Left colon (tissue), 2 donors: ENCODE measurements around the gene RRAS. TPM values are rescaled to one million over a fixed set of nuclear protein-coding genes. Genes with fewer than 3 reads are reported as not detected.

ENCODE experiments used
- ATAC-seq: fragments of 200-7000 bp; cut with Tn5 transposase; one replicate; pipeline ENCODE4 v1.9.1; 2020; ENCODE audit warnings: mild to moderate bottlenecking, moderate library complexity
- DNase-seq, 2 donors: peaks; one replicate each; pipeline ENCODE4 v3.0.0-alpha.2; 2020
- intact Hi-C, 2 donors: fragments of 100-400 bp; cut with DNase I in 1 of 2; cut with micrococcal nuclease in 1 of 2; formaldehyde crosslinking; loops; one replicate each; pipeline versions ENCODE4 v1.11.2 to v1.14.0; 2022; cut with DNase I, micrococcal nuclease
- total RNA-seq, 2 donors: library from RNA; stranded (reverse); fragmentation: NEBNext Ultra II Directional; extraction: Animal tissue kit (Norgen Biotek cat#: 25700); gene quantifications; one replicate each; pipeline ENCODE4 v1.2.1, GENCODE V29; 2021
- donor health status: DM: no; HTN: no; CAD: no.
- donor health status: DM: yes; HTN: yes; CAD: no.

Gene RRAS
- total RNA-seq, 2 donors from 2014 or later: 41.7 to 76.6 TPM

DNA sequence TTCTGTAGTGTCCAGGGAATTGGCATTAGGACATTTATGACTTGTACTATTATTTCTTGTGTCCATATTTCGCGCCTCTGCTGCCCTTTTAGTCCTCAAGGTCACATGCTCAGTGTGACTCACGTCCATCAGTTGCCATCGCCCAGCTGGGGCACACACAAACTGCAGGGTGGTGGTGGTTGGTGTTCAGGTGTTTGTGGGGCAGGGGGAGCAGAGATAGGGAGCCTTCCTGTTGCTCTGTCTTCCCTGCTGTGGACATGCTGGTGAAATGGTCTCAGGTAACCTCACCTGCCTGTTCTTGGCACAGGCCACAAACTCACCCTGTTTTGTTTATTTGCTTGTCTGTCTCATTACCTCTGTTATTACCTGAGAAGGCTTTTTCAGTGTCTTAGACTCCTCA, 26.6 kb downstream of the RRAS start:
- intact Hi-C loops: no loop called here
- ATAC-seq (peak; percentile 46), DNase-seq (no peak)

DNA sequence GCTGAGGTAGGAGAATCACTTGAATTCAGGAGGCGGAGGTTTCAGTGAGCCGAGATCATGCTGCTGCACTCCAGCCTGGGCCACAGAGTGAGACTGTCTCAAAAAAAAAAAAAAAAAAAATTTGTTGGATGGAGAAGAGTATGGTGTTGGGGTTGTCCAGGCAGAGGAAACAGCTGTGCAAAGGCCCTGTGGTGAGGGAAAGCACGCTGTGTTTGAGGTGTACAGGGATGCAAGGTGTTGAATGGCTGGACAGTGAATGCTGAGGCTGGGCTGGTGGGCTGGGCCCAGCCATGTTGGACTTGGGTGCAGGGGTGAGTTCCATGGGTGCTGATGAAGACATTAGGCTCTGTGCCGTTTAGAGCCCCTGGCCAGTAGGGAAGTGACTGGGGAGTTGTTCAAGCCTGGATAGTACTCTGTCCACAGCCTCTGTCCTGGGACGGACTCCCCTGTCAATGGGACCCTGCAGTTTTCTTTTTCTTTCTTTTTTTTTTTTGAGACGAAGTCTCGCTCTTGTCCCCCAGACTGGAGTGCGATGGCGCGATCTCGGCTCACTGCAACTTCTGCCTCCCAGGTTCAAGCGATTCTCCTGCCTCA, 30.3 kb downstream of the RRAS start:
- DNase-seq (no peak), ATAC-seq (no peak)
- intact Hi-C loops: no loop called here

DNA sequence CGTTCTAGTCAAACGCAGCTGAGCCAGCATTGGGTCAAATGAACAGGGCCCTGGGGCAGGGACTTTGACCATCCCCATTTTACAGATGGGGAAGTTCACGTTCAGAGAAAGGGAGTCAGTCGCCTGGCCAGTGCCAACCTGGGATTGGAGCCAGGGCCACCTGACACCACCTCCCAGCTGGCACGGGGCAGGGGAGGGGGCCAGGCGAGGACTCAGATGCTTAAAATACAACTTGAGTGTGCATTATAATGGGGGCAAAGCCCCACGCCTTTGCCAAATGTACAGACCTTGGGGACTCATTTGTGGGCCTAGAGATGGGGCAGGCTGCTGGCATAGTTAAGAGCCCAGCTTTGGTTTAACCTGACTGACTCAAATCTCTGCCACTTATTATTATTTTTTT, 34.3 kb downstream of the RRAS start:
- intact Hi-C loops: no loop called here
- DNase-seq (no peak), ATAC-seq (no peak)

DNA sequence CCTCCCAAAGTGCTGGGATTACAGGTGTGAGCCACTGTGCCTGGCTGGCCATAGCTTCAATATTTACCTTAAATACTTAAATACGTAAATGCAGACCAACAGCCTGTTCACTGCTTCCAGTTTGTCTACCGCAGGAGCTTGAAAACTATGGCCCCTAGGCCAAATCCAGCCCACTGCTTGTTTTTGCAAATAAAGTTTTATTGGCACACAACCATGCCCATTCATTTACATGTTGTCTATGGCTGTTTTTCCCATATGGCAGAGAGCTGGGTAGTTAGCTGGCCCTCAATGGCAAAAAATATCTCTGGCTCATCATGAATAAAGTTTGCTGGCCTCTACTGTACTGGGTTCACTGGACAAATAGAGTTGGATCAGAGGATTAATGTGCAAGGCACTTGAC, 37.1 kb downstream of the RRAS start:
- DNase-seq: no peak
- intact Hi-C loops: no loop called here
- ATAC-seq: no peak

DNA sequence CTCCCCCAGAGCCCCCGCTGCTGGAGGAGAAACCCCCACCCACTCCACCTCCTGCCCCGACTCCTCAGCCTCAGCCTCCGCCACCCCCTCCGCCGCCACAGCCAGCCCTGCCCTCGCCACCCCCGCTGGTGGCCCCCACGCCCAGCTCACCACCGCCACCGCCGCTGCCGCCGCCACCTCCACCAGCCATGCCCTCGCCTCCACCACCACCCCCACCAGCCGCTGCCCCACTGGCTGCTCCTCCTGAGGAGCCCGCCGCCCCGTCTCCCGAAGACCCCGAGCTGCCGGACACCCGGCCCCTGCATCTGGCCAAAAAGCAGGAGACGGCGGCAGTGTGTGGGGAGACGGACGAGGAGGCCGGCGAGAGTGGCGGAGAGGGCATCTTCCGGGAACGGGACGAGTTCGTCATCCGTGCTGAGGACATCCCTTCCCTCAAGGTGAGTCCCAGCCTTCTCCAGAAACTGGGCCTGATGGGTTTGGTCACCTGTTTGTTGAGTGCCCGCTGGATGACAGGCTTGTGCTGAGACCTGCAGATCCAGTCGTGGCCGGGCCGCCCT, 38.4 kb downstream of the RRAS start:
- intact Hi-C loops: no loop called here
- ATAC-seq (no peak), DNase-seq (no peak)

DNA sequence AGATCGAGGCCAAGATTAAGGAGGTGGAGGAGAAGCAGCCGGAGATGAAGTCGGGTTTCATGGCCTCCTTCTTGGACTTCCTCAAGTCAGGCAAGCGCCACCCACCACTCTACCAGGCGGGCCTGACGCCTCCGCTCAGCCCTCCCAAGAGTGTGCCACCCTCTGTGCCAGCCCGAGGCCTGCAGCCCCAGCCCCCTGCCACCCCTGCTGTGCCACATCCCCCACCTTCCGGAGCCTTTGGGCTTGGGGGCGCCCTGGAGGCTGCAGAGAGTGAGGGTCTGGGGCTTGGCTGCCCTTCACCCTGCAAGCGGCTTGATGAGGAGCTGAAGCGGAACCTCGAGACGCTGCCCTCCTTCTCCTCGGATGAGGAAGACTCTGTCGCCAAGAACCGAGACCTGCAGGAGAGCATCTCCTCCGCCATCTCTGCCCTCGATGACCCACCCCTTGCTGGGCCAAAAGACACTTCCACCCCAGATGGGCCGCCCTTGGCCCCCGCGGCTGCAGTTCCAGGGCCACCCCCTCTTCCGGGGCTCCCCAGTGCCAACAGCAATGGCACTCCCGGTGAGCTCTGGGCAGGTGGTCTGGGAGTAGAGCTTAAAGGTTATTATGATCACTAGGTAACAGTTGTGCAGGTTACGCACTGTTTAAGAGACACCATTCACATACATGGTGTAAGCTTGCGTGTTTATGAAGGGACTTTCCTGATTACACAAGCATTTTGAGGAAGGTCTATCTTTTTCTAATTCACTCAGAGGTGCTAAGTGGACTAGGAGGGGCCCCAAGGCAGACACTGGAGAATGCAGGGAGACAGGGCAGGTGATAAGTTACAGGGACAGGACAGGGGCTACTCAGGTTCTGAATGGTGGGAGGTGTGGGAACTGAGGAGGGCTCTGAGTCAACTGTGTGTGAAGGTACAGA, 40.3 kb downstream of the RRAS start:
- intact Hi-C loops: no loop called here

DNA sequence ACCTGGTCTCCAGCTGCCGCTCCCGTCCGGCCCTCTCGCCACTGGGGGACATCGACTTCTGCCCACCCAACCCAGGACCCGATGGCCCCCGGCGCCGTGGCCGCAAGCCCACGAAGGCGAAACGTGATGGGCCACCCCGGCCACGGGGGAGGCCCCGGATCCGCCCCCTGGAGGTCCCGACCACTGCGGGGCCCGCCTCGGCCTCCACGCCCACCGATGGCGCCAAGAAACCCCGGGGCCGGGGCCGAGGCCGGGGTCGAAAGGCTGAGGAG, 42.3 kb downstream of the RRAS start:
- intact Hi-C loops: no loop called here
- ATAC-seq: no peak
- no peak for DNase-seq

More for the DNA sequence above, 40.3 kb downstream of the RRAS start:
- no peak for ATAC-seq
- no peak for DNase-seq

DNA sequence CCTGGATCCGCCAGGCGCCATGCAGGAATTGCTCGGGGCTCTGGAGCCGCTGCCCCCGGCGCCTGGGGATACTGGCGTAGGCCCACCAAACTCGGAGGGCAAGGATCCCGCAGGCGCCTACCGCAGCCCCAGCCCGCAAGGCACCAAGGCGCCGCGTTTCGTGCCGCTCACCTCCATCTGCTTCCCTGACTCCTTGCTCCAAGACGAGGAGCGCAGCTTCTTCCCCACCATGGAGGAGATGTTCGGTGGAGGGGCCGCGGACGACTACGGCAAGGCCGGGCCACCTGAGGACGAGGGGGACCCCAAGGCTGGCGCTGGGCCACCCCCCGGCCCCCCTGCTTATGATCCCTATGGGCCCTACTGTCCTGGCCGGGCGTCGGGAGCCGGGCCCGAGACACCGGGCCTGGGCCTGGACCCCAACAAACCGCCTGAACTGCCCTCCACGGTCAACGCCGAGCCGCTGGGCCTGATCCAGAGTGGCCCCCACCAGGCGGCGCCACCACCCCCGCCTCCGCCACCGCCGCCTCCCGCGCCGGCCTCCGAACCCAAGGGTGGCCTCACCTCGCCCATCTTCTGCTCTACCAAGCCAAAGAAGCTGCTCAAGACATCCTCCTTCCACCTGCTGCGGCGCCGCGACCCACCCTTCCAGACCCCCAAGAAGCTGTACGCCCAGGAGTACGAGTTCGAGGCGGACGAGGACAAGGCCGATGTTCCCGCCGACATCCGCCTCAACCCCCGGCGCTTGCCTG, 42.8 kb downstream of the RRAS start:
- ATAC-seq: no peak
- DNase-seq: no peak
- intact Hi-C loops: no loop called here

DNA sequence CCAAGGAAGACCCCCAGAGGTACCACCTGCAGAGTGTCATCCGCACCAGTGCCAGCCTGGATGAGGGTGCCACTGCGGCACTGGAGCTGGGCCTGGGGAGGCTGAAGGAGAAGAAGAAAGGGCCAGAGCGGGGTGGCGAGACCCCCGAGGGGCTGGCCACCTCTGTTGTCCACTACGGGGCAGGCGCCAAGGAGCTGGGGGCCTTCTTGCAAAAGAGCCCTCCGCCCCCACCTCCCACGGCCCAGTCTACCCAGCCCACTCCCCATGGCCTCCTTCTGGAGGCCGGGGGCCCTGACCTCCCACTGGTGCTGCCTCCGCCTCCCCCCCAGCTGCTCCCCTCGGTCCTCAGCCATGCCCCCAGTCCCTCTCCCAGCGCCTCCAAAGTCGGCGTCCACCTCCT, 43.5 kb downstream of the RRAS start:
- intact Hi-C loops: no loop called here
- no peak for ATAC-seq
- no peak for DNase-seq

DNA sequence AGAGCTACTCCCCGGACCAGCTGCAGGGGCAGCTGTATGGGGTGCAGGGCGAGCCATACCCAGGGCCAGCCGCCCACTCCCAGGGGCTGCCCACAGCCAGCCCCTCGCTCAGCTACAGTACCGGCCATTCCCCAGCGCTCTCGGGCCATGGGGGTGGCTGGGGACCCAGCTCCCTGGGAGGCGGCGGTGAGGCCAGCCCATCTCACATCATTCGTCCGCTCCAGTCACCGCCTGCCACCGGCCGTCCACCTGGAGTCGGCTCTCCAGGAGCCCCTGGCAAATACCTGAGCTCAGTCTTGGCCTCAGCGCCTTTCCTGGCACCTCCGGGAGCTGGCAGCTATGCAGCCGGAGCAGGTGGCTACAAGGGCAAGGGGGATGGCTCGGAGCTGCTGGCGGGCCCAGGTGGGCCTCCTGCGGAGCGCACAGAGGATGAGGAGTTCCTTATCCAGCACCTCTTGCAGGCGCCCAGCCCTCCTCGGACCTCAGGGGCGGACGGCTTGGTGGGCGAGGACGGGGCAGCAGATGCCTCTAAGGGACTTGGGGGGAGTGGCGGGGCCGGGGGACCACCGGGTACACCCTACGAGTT, 44.0 kb downstream of the RRAS start:
- no peak for ATAC-seq
- intact Hi-C loops: no loop called here
- peak in 1 of 2 donors; percentile 11 for DNase-seq

DNA sequence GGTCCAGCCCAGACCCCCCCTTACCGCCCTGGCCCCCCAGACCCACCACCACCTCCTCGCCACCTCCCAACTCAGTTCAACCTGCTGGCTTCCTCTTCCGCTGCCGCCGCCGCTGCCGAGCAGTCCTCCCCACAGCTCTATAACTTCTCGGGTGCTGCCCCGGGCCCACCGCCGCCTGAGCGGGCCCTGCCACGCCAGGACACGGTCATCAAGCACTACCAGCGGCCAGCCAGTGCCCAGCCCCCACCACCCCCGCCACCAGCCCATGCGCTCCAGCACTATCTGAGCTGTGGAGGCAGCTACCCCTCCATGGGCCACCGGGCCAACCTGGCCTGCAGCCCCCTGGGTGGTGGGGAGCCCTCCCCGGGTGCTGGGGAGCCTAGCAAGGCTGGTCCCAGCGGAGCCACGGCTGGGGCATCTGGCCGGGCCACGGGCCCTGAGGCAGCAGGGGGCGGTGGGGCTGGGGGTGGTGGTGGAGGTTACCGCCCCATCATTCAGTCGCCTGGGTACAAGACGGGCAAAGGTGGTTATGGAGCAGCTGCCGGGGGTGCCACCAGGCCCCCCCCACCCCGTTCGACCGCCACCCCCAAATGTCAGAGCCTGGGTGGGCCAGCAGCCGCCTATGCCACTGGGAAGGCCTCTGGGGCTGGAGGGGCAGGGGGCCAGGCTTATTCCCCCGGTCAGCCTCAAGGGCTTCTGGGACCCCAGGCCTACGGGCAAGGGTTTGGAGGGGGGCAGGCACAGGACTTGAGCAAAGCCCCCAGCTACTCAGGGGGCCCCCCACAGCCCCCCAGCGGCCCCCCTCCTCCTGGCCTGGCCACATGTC, 44.7 kb downstream of the RRAS start:
- intact Hi-C loops: loop anchor here in 1 of 2 donors (5.0 kb wide), 1 partner anchor 42 kb away; no protein-coding TSS in a partner anchor
- DNase-seq: no peak
- no peak for ATAC-seq

DNA sequence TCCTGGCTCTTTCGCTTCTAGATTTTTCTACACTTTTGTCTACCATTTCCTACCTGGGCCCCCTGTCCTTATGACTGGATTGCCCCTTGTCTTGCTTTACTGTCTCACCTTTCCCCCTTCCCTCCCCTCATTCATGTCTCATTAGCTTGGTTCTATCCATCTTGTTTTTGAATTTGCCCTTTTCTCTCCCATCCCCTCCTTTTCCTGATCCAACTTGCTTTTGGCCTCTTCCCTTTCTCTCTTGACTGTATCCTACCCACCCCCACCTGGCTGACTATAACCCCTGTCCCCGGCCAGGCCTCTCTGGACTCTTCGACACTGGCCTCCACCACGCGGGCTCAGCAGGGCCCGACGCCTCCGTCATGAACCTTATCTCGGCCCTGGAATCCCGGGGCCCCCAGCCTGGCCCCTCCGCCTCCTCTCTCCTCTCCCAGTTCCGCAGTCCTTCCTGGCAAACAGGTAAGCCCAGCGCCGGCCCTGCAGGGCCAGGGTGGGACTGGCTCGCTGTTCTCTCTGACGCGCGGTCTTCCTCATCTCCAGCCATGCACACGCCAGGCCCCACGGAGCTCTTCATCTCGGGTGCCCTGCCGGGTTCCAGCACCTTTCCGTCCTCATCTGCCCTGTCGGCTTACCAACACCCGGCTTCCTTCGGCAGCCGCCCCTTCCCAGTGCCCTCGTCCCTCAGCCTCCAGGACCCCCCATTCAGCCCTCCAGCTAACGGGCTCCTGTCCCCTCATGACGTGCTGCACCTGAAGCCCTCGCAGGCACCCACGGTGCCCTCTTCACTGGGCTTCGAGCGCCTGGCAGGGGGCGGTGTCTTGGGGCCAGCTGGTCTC, 45.6 kb downstream of the RRAS start:
- DNase-seq: peak in 1 of 2 donors; percentile 11
- ATAC-seq: no peak
- intact Hi-C loops: loop anchor here in 1 of 2 donors (5.0 kb wide), 1 partner anchor 43 kb away; no protein-coding TSS in a partner anchor

DNA sequence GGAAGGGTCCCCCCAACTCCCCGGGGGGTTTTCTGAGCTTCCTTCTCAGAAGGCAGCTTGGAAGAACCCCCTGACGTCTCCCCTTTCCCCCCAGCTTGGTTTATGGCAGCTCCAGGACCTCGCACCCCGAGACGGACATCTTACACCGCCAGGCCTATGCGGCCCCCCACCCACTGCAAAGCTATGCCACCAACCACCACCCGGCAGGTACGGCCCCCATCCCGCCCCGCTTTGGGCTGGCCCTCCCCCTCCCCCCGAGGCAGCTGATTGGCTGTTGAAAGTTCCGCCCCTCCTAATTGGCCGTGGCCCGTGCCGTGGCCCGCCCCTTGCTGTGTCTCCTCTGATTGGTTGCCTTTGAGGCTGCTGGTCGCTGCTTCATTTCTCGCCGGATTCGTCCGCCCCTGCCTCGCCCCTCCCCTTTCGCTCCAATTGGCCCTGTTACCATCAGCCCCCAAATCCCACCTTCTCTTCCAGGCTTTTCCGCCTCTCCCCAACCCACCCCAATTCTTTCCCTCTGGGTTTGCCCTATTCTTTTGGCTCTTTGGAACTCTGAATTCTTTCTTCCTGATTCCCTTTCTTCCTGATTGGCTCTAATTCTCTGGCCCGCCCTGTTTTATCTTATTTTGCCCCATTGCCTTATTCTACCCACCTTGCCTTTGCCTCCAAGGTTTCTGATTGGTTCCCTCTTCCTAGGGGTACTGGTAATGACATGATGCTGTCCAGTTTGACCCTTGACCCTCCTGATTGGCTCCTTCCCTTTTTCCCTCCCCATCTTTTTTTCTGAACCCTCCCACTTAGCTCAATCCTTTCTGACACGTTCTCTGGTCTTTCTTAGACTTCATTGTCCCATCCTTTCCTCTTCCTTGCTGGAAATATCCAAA, 46.5 kb downstream of the RRAS start:
- peak; percentile 96 to 97 for DNase-seq
- intact Hi-C loops: loop anchor here in 1 of 2 donors (5.0 kb wide), 1 partner anchor 44 kb away; no protein-coding TSS in a partner anchor
- ATAC-seq: peak; percentile 61

DNA sequence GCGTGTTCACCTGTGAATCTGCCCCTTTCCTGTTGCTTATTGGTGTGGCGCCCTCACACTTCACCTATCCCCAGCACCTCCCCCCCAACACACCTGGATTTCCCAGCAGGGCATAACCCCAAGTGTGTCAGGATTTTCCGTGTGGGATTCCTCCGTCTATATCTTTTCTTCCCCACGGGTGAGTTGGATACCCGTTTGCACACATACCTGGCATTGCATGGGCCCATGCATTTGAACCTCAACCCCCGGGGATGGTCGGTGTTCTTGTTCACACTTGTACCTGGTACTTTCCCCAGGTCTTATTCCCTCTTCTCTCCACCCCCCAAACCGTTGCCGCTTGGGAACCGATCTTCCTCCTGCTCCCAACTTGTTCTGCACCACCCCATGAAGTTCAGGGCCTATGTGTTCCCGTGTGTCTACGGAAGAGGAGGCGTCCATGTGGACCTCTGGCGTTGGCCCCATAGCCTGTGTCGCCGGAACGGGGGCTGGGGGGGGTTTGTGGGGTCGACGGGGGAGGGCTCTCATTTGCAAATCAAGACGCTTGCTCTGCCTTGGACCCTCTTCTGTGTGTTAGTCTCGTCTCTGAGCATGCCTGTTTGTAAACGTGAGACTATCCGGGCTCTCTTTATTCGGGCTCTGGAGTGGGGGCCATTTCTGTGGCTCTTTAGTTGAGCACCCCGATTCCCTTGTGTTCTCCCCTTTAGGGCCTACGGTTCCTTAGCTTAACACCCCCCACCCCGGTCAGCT, 47.3 kb downstream of the RRAS start:
- DNase-seq: peak; percentile 36 to 51
- no peak for ATAC-seq
- intact Hi-C loops: loop anchor here in 1 of 2 donors (5.0 kb wide), 1 partner anchor 45 kb away; no protein-coding TSS in a partner anchor

DNA sequence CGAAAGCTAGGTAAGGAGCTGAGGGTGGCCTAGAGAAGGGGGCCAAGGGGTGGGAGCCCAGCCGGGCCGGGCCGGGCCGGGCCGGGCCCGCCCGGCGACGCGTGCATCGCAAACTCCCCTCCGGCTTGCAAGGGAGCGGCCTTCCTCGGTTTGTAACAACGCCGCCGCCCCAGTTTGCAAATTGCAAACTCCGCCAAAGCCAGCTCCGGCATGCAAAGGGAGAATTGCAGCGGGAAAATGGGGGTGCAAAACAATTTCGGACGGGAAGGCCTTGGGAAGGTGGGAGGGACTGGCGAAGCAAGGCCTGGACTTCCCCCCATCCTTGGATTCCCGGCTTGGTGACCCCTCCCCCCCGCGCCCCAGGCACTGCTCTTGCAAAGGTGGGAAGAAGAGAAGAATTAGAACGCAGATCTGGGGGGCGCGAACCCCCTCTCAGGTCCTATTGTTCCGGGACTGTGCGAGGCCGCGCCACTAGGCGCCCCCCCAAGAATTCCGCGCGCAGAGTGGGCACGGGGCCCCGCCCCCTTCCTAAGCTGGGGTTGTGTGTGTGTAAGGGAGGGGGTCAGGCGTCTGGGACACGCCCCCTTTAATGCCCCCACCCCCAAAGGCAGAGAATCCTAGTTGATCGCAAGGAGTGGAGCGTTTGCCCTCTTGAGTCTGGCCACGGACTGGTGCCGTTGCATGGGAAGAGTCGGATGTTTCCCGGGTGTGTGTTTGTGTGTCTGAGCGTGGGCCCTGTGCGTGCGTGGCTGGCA, 48.0 kb downstream of the RRAS start:
- peak; percentile 65 to 72 for DNase-seq
- ATAC-seq: peak; percentile 5
- intact Hi-C loops: loop anchor here in 1 of 2 donors (5.0 kb wide), 1 partner anchor 45 kb away; no protein-coding TSS in a partner anchor
